ENCODE data around the gene KCNH1.

DNA sequence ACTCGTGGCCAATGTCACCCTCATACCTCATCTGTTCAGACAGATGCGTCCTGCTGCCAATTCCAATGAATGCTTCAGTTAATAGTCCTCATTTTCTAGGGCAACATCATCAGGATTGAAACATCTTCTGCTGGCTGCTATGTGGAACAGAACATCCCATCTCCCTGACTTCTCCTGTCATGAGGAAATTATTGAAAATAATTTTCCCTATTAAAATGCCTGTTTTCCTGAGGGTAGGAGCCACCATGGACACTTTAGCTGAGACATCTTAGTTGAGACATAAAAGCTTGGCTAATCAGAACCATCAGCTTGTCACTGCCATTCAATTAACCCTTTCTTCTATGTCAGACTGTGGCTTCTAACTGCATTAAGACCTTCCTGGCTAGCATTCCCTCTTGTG is 409.2 kb downstream of the KCNH1 start:
- no peak for TF ChIP-seq CTCF (IDR thresholded peaks at IDR 0.05 in 4 of 5, conservative IDR thresholded peaks at IDR 0.05 in 1 of 5)
- TF ChIP-seq POLR2A (IDR thresholded peaks at IDR 0.05) = no peak
